ENCODE measurements around the gene B9D1. TPM values are rescaled to one million over a fixed set of nuclear protein-coding genes. Genes with fewer than 3 reads are reported as not detected.

B9D1 gene
- total RNA-seq, 1 donor from 2014 or later = 9.4 TPM

DNA sequence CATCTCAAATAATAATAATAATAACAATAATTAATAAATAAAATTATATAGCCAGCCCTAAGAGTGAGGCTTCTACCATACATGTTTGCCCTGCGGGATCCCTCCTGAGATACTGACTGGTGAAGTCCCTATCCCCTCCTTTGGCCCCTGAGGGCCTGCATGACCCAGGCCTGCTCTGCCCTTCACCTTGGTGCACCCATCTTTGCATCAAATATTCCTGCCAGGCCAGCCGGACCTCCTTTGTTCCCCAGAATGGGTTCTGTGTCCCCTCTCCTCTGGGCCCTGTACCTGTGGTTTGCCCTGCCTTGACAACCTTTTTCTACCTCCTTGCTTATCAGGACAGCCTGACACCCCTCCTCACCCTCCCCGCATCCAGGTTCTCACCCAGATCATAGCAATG lies 46.5 kb upstream of the B9D1 start:
- H3K36me3 Mint-ChIP-seq (ENCODE audit: low read depth) = no peaks in the 10 kb centered on the region
- H3K9me3 Mint-ChIP-seq (ENCODE audit: low read depth) = no peaks in the 10 kb centered on the region
- peaks cover 17% of the 10 kb centered on the region for H3K4me1 Mint-ChIP-seq (ENCODE audit: low read depth)
- H3K4me3 Mint-ChIP-seq (ENCODE audit: unreplicated experiment) = no peak overlapping the region
- no peak overlapping the region for H3K27ac Mint-ChIP-seq (ENCODE audit: unreplicated experiment)
- no peak for DNase-seq (ENCODE audit: low spot score)
- TF ChIP-seq, protein P1, sequence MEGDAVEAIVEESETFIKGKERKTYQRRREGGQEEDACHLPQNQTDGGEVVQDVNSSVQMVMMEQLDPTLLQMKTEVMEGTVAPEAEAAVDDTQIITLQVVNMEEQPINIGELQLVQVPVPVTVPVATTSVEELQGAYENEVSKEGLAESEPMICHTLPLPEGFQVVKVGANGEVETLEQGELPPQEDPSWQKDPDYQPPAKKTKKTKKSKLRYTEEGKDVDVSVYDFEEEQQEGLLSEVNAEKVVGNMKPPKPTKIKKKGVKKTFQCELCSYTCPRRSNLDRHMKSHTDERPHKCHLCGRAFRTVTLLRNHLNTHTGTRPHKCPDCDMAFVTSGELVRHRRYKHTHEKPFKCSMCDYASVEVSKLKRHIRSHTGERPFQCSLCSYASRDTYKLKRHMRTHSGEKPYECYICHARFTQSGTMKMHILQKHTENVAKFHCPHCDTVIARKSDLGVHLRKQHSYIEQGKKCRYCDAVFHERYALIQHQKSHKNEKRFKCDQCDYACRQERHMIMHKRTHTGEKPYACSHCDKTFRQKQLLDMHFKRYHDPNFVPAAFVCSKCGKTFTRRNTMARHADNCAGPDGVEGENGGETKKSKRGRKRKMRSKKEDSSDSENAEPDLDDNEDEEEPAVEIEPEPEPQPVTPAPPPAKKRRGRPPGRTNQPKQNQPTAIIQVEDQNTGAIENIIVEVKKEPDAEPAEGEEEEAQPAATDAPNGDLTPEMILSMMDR (IDR thresholded peaks at IDR 0.05) = no peak
- H3K27me3 Mint-ChIP-seq (ENCODE audit: low read depth) = no peaks in the 10 kb centered on the region

DNA sequence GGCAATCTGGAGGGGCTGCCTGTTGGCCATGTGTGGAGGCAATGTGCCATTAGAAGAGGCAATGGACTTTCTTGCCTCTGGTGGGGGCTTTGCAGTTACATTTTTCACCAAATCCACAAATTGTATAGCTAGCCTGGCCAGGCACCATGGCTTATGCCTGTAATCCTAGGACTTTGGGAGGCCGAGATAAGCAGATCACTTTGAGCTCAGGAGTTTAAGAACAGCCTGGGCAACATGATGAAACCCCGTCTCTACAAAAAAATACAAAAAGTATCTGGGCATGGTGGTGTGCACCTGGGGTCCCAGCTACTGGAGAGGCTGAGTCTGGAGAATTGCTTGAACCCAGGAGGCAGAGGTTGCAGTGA lies 45.8 kb upstream of the B9D1 start:
- TF ChIP-seq, protein P1 (IDR thresholded peaks at IDR 0.05) = no peak
- no peaks in the 10 kb centered on the region for H3K36me3 Mint-ChIP-seq (ENCODE audit: low read depth)
- no peak overlapping the region for H3K4me3 Mint-ChIP-seq (ENCODE audit: unreplicated experiment)
- H3K4me1 Mint-ChIP-seq (ENCODE audit: low read depth) = peaks cover 17% of the 10 kb centered on the region
- no peak for DNase-seq (ENCODE audit: low spot score)
- no peaks in the 10 kb centered on the region for H3K27me3 Mint-ChIP-seq (ENCODE audit: low read depth)
- H3K9me3 Mint-ChIP-seq (ENCODE audit: low read depth) = no peaks in the 10 kb centered on the region
- no peak overlapping the region for H3K27ac Mint-ChIP-seq (ENCODE audit: unreplicated experiment)

DNA sequence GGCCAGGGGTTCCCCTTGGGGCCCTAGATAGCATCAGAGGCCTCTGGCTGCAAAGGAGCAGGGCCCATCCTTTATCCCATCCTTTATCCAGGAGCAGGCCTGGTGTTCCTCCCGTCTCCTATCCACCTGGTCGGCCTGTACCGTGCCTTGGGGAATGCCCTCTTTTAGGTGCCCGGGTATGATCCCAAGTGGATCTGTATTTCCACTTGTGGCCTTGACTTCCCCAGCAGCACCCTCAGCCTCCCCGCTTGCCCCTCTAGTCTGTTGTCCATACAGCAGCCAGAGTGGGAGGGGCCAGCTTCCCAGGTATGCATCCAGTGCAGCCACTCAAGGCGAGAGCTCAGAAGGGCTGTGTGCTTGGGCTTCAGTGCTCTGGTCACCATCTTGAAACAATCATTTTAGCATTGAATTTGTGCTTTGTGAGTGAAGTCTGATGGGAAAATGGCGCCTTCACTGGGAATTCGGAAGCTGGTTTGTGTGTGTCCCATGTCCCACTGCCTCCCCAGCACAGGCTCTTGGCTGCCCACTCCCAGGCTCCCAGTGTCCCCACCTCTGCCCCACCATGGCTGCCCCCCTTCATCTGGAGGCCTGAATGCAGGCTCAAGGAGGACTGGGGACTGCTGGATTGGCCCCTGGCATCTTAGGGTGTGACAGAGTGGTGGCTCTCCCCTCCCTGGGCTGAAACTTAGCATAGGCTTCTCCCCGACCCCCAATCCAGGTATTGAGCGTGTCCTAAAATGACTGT lies 45.2 kb upstream of the B9D1 start:
- Mint-ChIP-seq H3K4me1 (ENCODE audit: low read depth) (peaks cover 17% of the 10 kb centered on the region), H3K27me3 (ENCODE audit: low read depth) (no peaks in the 10 kb centered on the region), H3K27ac (ENCODE audit: unreplicated experiment) (no peak overlapping the region), H3K36me3 (ENCODE audit: low read depth) (no peaks in the 10 kb centered on the region), H3K9me3 (ENCODE audit: low read depth) (no peaks in the 10 kb centered on the region), H3K4me3 (ENCODE audit: unreplicated experiment) (no peak overlapping the region)
- DNase-seq (ENCODE audit: low spot score) = no peak
- TF ChIP-seq, protein P1 (IDR thresholded peaks at IDR 0.05) = no peak

DNA sequence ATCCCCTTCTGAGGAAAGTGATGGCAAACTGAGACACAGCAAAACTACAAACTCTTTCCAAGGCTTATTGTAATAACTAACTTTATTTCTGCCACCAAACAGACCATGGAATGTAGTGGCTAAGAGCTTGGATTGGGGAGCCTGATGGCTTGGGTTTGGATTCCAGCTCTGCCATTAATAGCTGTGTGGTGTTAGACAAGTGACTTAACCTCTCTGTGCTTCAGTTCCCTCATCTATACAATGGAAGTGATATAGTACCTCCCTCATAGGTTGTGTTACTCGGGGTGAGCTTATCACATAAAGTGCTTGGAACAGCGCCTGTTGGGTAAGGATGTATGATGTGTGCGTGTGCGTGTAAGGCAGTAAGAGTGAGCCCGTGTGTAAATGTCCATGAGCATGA lies 42.6 kb upstream of the B9D1 start:
- TF ChIP-seq, protein P1 (IDR thresholded peaks at IDR 0.05) = no peak
- no peaks in the 10 kb centered on the region for H3K27me3 Mint-ChIP-seq (ENCODE audit: low read depth)
- H3K4me1 Mint-ChIP-seq (ENCODE audit: low read depth) = peaks cover 11% of the 10 kb centered on the region
- no peak overlapping the region for H3K27ac Mint-ChIP-seq (ENCODE audit: unreplicated experiment)
- H3K9me3 Mint-ChIP-seq (ENCODE audit: low read depth) = no peaks in the 10 kb centered on the region
- H3K36me3 Mint-ChIP-seq (ENCODE audit: low read depth) = no peaks in the 10 kb centered on the region
- DNase-seq (ENCODE audit: low spot score) = no peak
- H3K4me3 Mint-ChIP-seq (ENCODE audit: unreplicated experiment) = no peak overlapping the region

DNA sequence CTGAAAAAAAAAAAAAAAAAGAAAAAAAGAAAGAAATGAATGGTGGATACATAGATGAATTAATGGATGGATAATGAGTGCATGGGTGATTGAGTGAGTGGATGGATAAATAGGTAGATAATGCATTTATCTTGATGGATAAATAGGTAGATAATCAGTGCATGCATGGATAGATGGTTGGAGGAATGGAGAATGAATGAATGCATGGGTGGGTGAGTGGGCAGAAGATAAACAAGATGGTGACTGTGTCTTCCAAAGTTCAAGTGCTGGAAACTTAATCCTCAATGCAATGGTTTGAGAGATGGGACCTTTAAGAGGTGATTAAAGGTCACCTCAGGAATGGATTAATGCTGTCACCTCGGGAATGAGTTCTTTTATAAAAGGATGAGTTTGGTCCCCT lies 41.7 kb upstream of the B9D1 start:
- Mint-ChIP-seq H3K27me3 (ENCODE audit: low read depth) (no peaks in the 10 kb centered on the region), H3K27ac (ENCODE audit: unreplicated experiment) (no peak overlapping the region), H3K9me3 (ENCODE audit: low read depth) (no peaks in the 10 kb centered on the region), H3K4me1 (ENCODE audit: low read depth) (peaks cover 2% of the 10 kb centered on the region), H3K36me3 (ENCODE audit: low read depth) (no peaks in the 10 kb centered on the region), H3K4me3 (ENCODE audit: unreplicated experiment) (no peak overlapping the region)
- DNase-seq (ENCODE audit: low spot score) = no peak
- TF ChIP-seq, protein P1 (IDR thresholded peaks at IDR 0.05) = no peak

All from chondrocyte (in vitro differentiated cells).